ENCODE measurements around the gene TIMM10B.

DNA sequence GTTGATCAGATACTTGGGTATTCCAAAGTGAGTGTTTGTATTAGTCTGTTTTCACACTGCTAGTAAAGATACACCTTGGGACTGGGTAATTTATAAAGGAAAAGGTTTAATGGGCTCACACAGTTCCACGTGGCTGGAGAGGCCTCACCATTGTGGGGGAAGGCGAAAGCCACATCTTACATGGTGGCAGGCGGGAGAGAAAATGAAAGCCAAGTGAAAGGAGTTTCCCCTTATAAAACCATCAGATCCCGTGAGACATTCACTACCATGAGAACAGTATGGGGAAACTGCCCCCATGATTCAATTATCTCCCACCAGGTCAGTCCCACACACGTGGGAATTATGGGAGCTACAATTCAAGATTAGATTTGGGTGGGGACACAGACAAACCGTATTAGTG lies 7.0 kb downstream of the TIMM10B start:
- no peak for TF ChIP-seq POLR2AphosphoS5 (IDR thresholded peaks at IDR 0.05; ENCODE audit: low read depth, low read length)
- TF ChIP-seq, protein P1, sequence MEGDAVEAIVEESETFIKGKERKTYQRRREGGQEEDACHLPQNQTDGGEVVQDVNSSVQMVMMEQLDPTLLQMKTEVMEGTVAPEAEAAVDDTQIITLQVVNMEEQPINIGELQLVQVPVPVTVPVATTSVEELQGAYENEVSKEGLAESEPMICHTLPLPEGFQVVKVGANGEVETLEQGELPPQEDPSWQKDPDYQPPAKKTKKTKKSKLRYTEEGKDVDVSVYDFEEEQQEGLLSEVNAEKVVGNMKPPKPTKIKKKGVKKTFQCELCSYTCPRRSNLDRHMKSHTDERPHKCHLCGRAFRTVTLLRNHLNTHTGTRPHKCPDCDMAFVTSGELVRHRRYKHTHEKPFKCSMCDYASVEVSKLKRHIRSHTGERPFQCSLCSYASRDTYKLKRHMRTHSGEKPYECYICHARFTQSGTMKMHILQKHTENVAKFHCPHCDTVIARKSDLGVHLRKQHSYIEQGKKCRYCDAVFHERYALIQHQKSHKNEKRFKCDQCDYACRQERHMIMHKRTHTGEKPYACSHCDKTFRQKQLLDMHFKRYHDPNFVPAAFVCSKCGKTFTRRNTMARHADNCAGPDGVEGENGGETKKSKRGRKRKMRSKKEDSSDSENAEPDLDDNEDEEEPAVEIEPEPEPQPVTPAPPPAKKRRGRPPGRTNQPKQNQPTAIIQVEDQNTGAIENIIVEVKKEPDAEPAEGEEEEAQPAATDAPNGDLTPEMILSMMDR (IDR thresholded peaks at IDR 0.05): no peak
